Activated CD4-positive, alpha-beta T cell treated with anti-CD3 and anti-CD28 coated beads, Interleukin-2, amount 50 U/mL, for 1 hour (primary cell): Measurements from ENCODE around the gene HSF4.

Experiments used
- DNase-seq: peaks from one replicate; pipeline ENCODE4 v3.0.0-alpha.2; 2020

Gene HSF4

GRCh38 chr16:67202956-67203493, 38.5 kb downstream of the HSF4 start:
- DNase-seq: no peak

- DNase-seq: no peak
Measured at GRCh38 chr16:67204076-67204475, 39.5 kb downstream of the HSF4 start.

- DNase-seq: no peak
Measured at GRCh38 chr16:67206129-67206837, 41.7 kb downstream of the HSF4 start.

GRCh38 chr16:67206838-67207248, 42.3 kb downstream of the HSF4 start:
- DNase-seq: no peak

- DNase-seq: no peak
Measured at GRCh38 chr16:67207249-67208091, 42.9 kb downstream of the HSF4 start.

GRCh38 chr16:67208154-67208896, 43.8 kb downstream of the HSF4 start:
- DNase-seq: no peak

GRCh38 chr16:67209565-67209964, 45.0 kb downstream of the HSF4 start:
- DNase-seq: no peak

- no peak for DNase-seq
Measured at GRCh38 chr16:67210069-67210937, 45.8 kb downstream of the HSF4 start.

GRCh38 chr16:67211674-67212073, 47.1 kb downstream of the HSF4 start:
- DNase-seq: no peak

GRCh38 chr16:67212766-67213165, 48.2 kb downstream of the HSF4 start:
- DNase-seq: no peak

GRCh38 chr16:67213197-67214019, 48.9 kb downstream of the HSF4 start:
- DNase-seq: no peak

- DNase-seq: no peak
Measured at GRCh38 chr16:67215706-67216105, 51.2 kb downstream of the HSF4 start.

GRCh38 chr16:67216612-67217490, 52.3 kb downstream of the HSF4 start:
- no peak for DNase-seq
